Skin epidermis (tissue), 12 donors: ENCODE data around the gene MBTPS1.

Experiments used
- H3K27ac ChIP-seq, 21 experiments: fragments of 200-600 bp; sonication (generic) in 11 of 21; one replicate each; pipeline ENCODE4 v1.5.0; 2020; ENCODE audit warnings: mild to moderate bottlenecking in 3 of 21, inconsistent platforms in 2 of 21, moderate library complexity in 2 of 21
- H3K4me3 ChIP-seq, 7 experiments: fragments of 200-600 bp; sonication (generic) in 2 of 7; one replicate each; pipeline ENCODE4 v1.5.0; 2020; ENCODE audit warnings: inconsistent platforms in 2 of 7, mild to moderate bottlenecking in 2 of 7, moderate library complexity in 1 of 7

The MBTPS1 gene

GRCh38 chr16:84116720-84117493 lies at the start of gene MBTPS1:
Gene MBTPS1, minus strand, starts transcription at chr16:84116942. Its CDS starts 15,159 bp downstream, at chr16:84101783.
- H3K27ac ChIP-seq: peak within 1 kb of the TSS; percentile 83 to 98 (median 94)
- H3K4me3 ChIP-seq: peak within 1 kb of the TSS; percentile 73 to 97 (median 88)

GRCh38 chr16:84165746-84166145 lies 49.0 kb upstream of the MBTPS1 start:
- Histone ChIP-seq H3K27ac (no peak overlapping the region), H3K4me3 (no peak overlapping the region)

- peak overlapping the region in 1 of 21 experiments; percentile 38 for H3K27ac ChIP-seq
- no peak overlapping the region for H3K4me3 ChIP-seq
These were observed 45.1 kb upstream of the MBTPS1 start for GRCh38 chr16:84161801-84162200.

- Histone ChIP-seq H3K27ac (no peak overlapping the region), H3K4me3 (no peak overlapping the region)
These were observed 44.3 kb upstream of the MBTPS1 start for GRCh38 chr16:84161037-84161436.

- Histone ChIP-seq H3K4me3 (no peak overlapping the region), H3K27ac (no peak overlapping the region)
These were observed 43.1 kb upstream of the MBTPS1 start for GRCh38 chr16:84159800-84160199.

- H3K27ac ChIP-seq: no peak overlapping the region
- H3K4me3 ChIP-seq: no peak overlapping the region
These were observed 42.3 kb upstream of the MBTPS1 start for GRCh38 chr16:84159007-84159406.

- no peak overlapping the region for H3K27ac ChIP-seq
- no peak overlapping the region for H3K4me3 ChIP-seq
These were observed 39.6 kb upstream of the MBTPS1 start for GRCh38 chr16:84156342-84156784.

- H3K4me3 ChIP-seq: no peak overlapping the region
These were observed 39.0 kb upstream of the MBTPS1 start for GRCh38 chr16:84155771-84156170.

GRCh38 chr16:84155226-84155625 lies 38.5 kb upstream of the MBTPS1 start:
- H3K4me3 ChIP-seq: no peak overlapping the region
- H3K27ac ChIP-seq: no peak overlapping the region

More at GRCh38 chr16:84155771-84156170, 39.0 kb upstream of the MBTPS1 start:
- H3K27ac ChIP-seq: no peak overlapping the region

GRCh38 chr16:84153660-84154214 lies 37.0 kb upstream of the MBTPS1 start:
- no peak overlapping the region for H3K4me3 ChIP-seq

GRCh38 chr16:84150926-84151325 lies 34.2 kb upstream of the MBTPS1 start:
- H3K4me3 ChIP-seq: no peak overlapping the region

More at GRCh38 chr16:84153660-84154214, 37.0 kb upstream of the MBTPS1 start:
- no peak overlapping the region for H3K27ac ChIP-seq

GRCh38 chr16:84144859-84145639 lies 28.3 kb upstream of the MBTPS1 start, which contains the start of the genes DNAAF1 and HSDL1:
Gene DNAAF1, plus strand, starts transcription at chr16:84145308. Its CDS starts 133 bp downstream, at chr16:84145441.
Gene HSDL1, minus strand, starts transcription at chr16:84145177. Its CDS starts 13,856 bp downstream, at chr16:84131321.
- peak within 1 kb of the TSS; percentile 65 to 99 (median 80) for H3K4me3 ChIP-seq
- peak within 1 kb of the TSS; percentile 14 to 92 (median 87) for H3K27ac ChIP-seq

More at GRCh38 chr16:84150926-84151325, 34.2 kb upstream of the MBTPS1 start:
- no peak overlapping the region for H3K27ac ChIP-seq

GRCh38 chr16:84144209-84144858 lies 27.6 kb upstream of the MBTPS1 start:
- peak overlapping the region; percentile 65 to 99 (median 80) for H3K4me3 ChIP-seq
- H3K27ac ChIP-seq: peak overlapping the region; percentile 14 to 92 (median 87)

GRCh38 chr16:84143784-84144199 lies 27.1 kb upstream of the MBTPS1 start:
- peak overlapping the region in 3 of 21 experiments; percentile 87 to 91 (median 88) for H3K27ac ChIP-seq

GRCh38 chr16:84143081-84143480 lies 26.3 kb upstream of the MBTPS1 start:
- no peak overlapping the region for H3K27ac ChIP-seq

More at GRCh38 chr16:84143784-84144199, 27.1 kb upstream of the MBTPS1 start:
- peak overlapping the region in 6 of 7 experiments; percentile 68 to 99 (median 89) for H3K4me3 ChIP-seq

GRCh38 chr16:84141143-84141670 lies 24.5 kb upstream of the MBTPS1 start:
- Histone ChIP-seq H3K27ac (no peak overlapping the region), H3K4me3 (no peak overlapping the region)

More at GRCh38 chr16:84143081-84143480, 26.3 kb upstream of the MBTPS1 start:
- H3K4me3 ChIP-seq: no peak overlapping the region

- H3K27ac ChIP-seq: peak overlapping the region in 5 of 21 experiments; percentile 17 to 62 (median 39)
- H3K4me3 ChIP-seq: no peak overlapping the region
These were observed 23.0 kb upstream of the MBTPS1 start for GRCh38 chr16:84139628-84140258.

GRCh38 chr16:84138824-84139627 lies 22.3 kb upstream of the MBTPS1 start:
- peak overlapping the region in 7 of 21 experiments; percentile 12 to 62 (median 39) for H3K27ac ChIP-seq

More at GRCh38 chr16:84138824-84139627, 22.3 kb upstream of the MBTPS1 start:
- H3K4me3 ChIP-seq: no peak overlapping the region
